Measurements from ENCODE around the gene FXYD5.
"Not testable (repeated sequence)": the region's sequence is repeated elsewhere in the genome, so short reads cannot be mapped to it uniquely, and the experiment has no call there.

Gene FXYD5

GRCh38 chr19:35184884-35185283 lies 30.3 kb downstream of the FXYD5 start (continued):
- TF ChIP-seq, protein P1, sequence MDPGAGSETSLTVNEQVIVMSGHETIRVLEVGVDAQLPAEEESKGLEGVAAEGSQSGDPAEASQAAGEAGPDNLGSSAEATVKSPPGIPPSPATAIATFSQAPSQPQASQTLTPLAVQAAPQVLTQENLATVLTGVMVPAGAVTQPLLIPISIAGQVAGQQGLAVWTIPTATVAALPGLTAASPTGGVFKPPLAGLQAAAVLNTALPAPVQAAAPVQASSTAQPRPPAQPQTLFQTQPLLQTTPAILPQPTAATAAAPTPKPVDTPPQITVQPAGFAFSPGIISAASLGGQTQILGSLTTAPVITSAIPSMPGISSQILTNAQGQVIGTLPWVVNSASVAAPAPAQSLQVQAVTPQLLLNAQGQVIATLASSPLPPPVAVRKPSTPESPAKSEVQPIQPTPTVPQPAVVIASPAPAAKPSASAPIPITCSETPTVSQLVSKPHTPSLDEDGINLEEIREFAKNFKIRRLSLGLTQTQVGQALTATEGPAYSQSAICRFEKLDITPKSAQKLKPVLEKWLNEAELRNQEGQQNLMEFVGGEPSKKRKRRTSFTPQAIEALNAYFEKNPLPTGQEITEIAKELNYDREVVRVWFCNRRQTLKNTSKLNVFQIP (CRISPR knock-in tag; IDR thresholded peaks at IDR 0.05; ENCODE audit: borderline replicate concordance, low read depth) = no peak
- no peak for TF ChIP-seq TOX (CRISPR knock-in tag; IDR thresholded peaks at IDR 0.05; ENCODE audit: borderline replicate concordance)
- TF ChIP-seq BACH2 (CRISPR knock-in tag; IDR thresholded peaks at IDR 0.05; ENCODE audit: borderline replicate concordance) = no peak
- no peak for TF ChIP-seq ZNF70 (CRISPR knock-in tag; IDR thresholded peaks at IDR 0.05)
- no peak for TF ChIP-seq CSRNP3 (CRISPR knock-in tag; IDR thresholded peaks at IDR 0.05)
- TF ChIP-seq PPARA (CRISPR knock-in tag; IDR thresholded peaks at IDR 0.05; ENCODE audit: borderline replicate concordance) = no peak
- TF ChIP-seq TCF4 (CRISPR knock-in tag; IDR thresholded peaks at IDR 0.05; ENCODE audit: borderline replicate concordance) = no peak

- no peak for ATAC-seq
- TF ChIP-seq PATZ1 (CRISPR knock-in tag; IDR thresholded peaks at IDR 0.05; ENCODE audit: borderline replicate concordance) (no peak), GLIS3 (CRISPR knock-in tag; IDR thresholded peaks at IDR 0.05) (no peak), CSDC2 (CRISPR knock-in tag; IDR thresholded peaks at IDR 0.05) (no peak), ZFP30 (CRISPR knock-in tag; IDR thresholded peaks at IDR 0.05) (no peak), TCF4 (CRISPR knock-in tag; IDR thresholded peaks at IDR 0.05; ENCODE audit: borderline replicate concordance) (no peak), OSR1 (CRISPR knock-in tag; IDR thresholded peaks at IDR 0.05) (no peak), ISL1 (CRISPR knock-in tag; IDR thresholded peaks at IDR 0.05) (no peak), BACH2 (CRISPR knock-in tag; IDR thresholded peaks at IDR 0.05; ENCODE audit: borderline replicate concordance) (no peak), ESRRG (CRISPR knock-in tag; IDR thresholded peaks at IDR 0.05) (no peak), ZC3H10 (CRISPR knock-in tag; IDR thresholded peaks at IDR 0.05) (no peak)
Observed at GRCh38 chr19:35194012-35194984, 39.8 kb downstream of the FXYD5 start.

GRCh38 chr19:35195830-35196229 lies 41.3 kb downstream of the FXYD5 start:
- TF ChIP-seq TSHZ2 (CRISPR knock-in tag; IDR thresholded peaks at IDR 0.05) (no peak), ZFP30 (CRISPR knock-in tag; IDR thresholded peaks at IDR 0.05) (no peak), OSR1 (CRISPR knock-in tag; IDR thresholded peaks at IDR 0.05) (no peak), RARB (CRISPR knock-in tag; IDR thresholded peaks at IDR 0.05) (no peak), TOX (CRISPR knock-in tag; IDR thresholded peaks at IDR 0.05; ENCODE audit: borderline replicate concordance) (no peak), ISL1 (CRISPR knock-in tag; IDR thresholded peaks at IDR 0.05) (no peak), ZNF70 (CRISPR knock-in tag; IDR thresholded peaks at IDR 0.05) (no peak), BACH2 (CRISPR knock-in tag; IDR thresholded peaks at IDR 0.05; ENCODE audit: borderline replicate concordance) (no peak), TCF4 (CRISPR knock-in tag; IDR thresholded peaks at IDR 0.05; ENCODE audit: borderline replicate concordance) (no peak), CSRNP3 (CRISPR knock-in tag; IDR thresholded peaks at IDR 0.05) (no peak)
- no peak for ATAC-seq

DNA sequence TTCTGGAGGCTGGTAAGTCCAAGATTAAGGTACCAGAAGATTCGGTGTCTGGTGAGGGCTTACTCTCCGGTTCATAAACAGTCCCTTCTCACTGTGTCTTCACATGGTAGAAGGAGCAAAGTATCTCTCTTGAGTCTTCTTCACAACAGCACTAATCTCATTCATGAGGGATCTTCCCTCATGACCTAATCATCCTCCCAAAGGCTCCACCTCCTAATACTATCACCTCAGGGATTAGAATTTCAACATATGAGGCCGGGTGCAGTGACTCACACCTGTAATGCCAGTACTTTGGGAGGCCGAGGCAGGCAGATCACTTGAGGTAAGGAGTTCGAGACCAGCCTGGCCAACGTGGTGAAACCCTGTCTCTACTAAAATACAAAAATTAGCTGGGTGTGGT lies 42.3 kb downstream of the FXYD5 start:
- ATAC-seq = not testable (repeated sequence)

All from SK-N-SH treated with all-trans-retinoic acid at 6 μM for 48 hours (cell line).